K562 (cell line): ENCODE measurements around the gene EIF1. TPM values are rescaled to one million over a fixed set of nuclear protein-coding genes. Genes with fewer than 3 reads are reported as not detected.
A peak's percentile ranks its signal among the peaks of the same experiment; 100 is the strongest.

Experiments
- ARID4B ChIP-seq: sonication (generic); formaldehyde crosslinking; IDR thresholded peaks from 2 replicates; pipeline ENCODE4 v1.8.0; 2022; ENCODE audit warnings: mild to moderate bottlenecking, missing genetic modification reagents
- BCOR ChIP-seq: fragments of 450-650 bp; IDR thresholded peaks from 2 replicates; pipeline ENCODE4 v1.6.1; 2016
- BRF2 ChIP-seq: IDR thresholded peaks from 3 replicates; pipeline ENCODE4 v1.6.1; 2011; ENCODE audit warnings: borderline replicate concordance, mild to moderate bottlenecking; ENCODE audit not compliant: insufficient read length, insufficient read depth
- E2F3 ChIP-seq: fragments of 250-450 bp; sonication (Bioruptor Pico); IDR thresholded peaks from 2 replicates; pipeline ENCODE4 v1.4.0; 2020; ENCODE audit warnings: mild to moderate bottlenecking
- HES1 ChIP-seq: fragments of 450-650 bp; IDR thresholded peaks from 2 replicates; pipeline ENCODE4 v1.6.1; 2016; ENCODE audit warnings: low read depth, mild to moderate bottlenecking, moderate library complexity
- RBM25 ChIP-seq: fragments of 200-400 bp; formaldehyde crosslinking; IDR thresholded peaks from 2 replicates; pipeline ENCODE4 v1.6.1; 2018; ENCODE audit warnings: low read length, low read depth, moderate library complexity; ENCODE audit not compliant: severe bottlenecking
- RNF2 ChIP-seq: sonication (generic); IDR thresholded peaks from 2 replicates; pipeline ENCODE4 v1.6.1; 2016
- SPI1 ChIP-seq: IDR thresholded peaks from 2 replicates; pipeline ENCODE4 v1.6.1; 2011; ENCODE audit warnings: low read depth, low read length, control low read depth, borderline replicate concordance
- SRSF9 ChIP-seq: fragments of 200-400 bp; formaldehyde crosslinking; IDR thresholded peaks from 2 replicates; pipeline ENCODE4 v1.6.1; 2017; ENCODE audit warnings: low read depth, low read length, borderline replicate concordance
- TOE1 ChIP-seq, 2 experiments: fragments of 450-650 bp in 1 of 2; sonication (generic) in 1 of 2; formaldehyde crosslinking in 1 of 2; IDR thresholded peaks; 2 replicates each; pipeline versions ENCODE4 v1.7.1 to v1.8.0; 2016 to 2022; ENCODE audit warnings: borderline replicate concordance in 2 of 2, mild to moderate bottlenecking in 2 of 2, antibody characterized with exemption in 1 of 2, inconsistent platforms in 1 of 2, low read depth in 1 of 2, missing genetic modification reagents in 1 of 2, moderate library complexity in 1 of 2
- polyA plus RNA-seq, 8 experiments: library from polyadenylated mRNA; depleted of rRNA in 4 of 8; stranded (reverse) in 5 of 8; unstranded in 3 of 8; fragments of >200 nt; fragmentation: Nextera tagmentation in 2 of 8; fragmentation: Illumina TruSeq in 1 of 8; extraction: Ambion mirVana in 2 of 8; extraction: Trizol in 1 of 8; gene quantifications; 2 replicates each; pipeline versions ENCODE4 v1.2.1 to v1.2.3, GENCODE V29; 2011 to 2014; ENCODE audit warnings: inconsistent platforms in 1 of 8, missing spikeins in 1 of 8
- total RNA-seq, 7 experiments: library from RNA; depleted of rRNA in 6 of 7; stranded (reverse); fragments of >200 nt in 6 of 7; fragmentation: Illumina TruSeq in 2 of 7; extraction: Trizol in 2 of 7; gene quantifications; 2 replicates each; pipeline versions ENCODE4 v1.2.1 to v1.2.3, GENCODE V29; 2011 to 2021; ENCODE audit warnings: low replicate concordance in 1 of 7
- TF ChIP-seq, protein P1 (sequence below): fragments of 250-450 bp; sonication (Bioruptor Pico); IDR thresholded peaks from 2 replicates; pipeline ENCODE4 v1.5.0; 2020; ENCODE audit warnings: mild to moderate bottlenecking, borderline replicate concordance
- TF ChIP-seq, protein P2 (sequence below): fragments of 450-650 bp; IDR thresholded peaks from 2 replicates; pipeline ENCODE4 v1.7.0; 2016; ENCODE audit warnings: borderline replicate concordance
- TF ChIP-seq, protein P3 (sequence below): sonication (generic); formaldehyde crosslinking; IDR thresholded peaks from 2 replicates; pipeline ENCODE4 v1.8.1; 2022; ENCODE audit warnings: missing genetic modification reagents

EIF1 gene
- total and polyA plus RNA-seq, 9 of the 15 experiments (the other 6 are each of a cell fraction or from before 2014, with no cell fraction given): 67.0 to 1,204 (median 320) TPM

DNA sequence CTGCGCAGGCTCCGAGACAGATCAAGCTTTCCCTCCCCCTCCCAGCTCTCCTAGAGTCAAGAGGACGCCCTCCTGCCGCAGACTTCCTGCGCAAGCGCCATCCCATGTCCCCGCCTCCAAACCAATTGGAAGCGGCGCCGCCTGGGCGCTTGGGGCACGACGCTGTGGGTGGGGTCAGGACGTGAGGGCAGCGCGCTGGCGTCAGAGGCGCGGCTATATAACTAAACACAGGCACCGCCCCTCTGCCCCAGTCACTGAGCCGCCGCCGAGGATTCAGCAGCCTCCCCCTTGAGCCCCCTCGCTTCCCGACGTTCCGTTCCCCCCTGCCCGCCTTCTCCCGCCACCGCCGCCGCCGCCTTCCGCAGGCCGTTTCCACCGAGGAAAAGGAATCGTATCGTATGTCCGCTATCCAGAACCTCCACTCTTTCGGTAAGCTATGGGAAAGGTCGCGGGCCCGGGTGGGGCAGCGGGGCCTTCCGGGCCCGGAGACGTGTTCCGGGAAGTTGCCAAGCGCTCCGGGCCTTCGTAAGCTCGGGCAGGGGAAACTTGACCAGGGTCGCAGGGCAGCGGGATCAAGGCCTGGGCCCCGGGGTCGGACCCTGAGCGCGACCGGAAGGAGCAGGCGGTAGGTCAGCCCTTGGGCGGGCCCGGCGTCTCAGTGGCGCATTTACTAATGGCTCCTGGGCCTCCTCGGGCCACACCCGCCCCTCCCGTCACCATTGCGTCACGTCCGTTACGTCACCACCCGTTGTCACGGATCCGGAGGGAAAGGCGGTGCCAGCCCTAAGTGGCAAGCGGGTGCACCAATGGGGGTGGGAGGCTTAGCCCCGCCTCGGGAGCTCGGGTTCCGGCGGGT is at the start of gene EIF1 (continued):
- TF ChIP-seq, protein P1, sequence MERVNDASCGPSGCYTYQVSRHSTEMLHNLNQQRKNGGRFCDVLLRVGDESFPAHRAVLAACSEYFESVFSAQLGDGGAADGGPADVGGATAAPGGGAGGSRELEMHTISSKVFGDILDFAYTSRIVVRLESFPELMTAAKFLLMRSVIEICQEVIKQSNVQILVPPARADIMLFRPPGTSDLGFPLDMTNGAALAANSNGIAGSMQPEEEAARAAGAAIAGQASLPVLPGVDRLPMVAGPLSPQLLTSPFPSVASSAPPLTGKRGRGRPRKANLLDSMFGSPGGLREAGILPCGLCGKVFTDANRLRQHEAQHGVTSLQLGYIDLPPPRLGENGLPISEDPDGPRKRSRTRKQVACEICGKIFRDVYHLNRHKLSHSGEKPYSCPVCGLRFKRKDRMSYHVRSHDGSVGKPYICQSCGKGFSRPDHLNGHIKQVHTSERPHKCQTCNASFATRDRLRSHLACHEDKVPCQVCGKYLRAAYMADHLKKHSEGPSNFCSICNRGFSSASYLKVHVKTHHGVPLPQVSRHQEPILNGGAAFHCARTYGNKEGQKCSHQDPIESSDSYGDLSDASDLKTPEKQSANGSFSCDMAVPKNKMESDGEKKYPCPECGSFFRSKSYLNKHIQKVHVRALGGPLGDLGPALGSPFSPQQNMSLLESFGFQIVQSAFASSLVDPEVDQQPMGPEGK (CRISPR knock-in tag): peak; percentile 75; the same call in 1 of the 2 replicates
- peak; percentile 82; the same call in 1 of the 2 replicates for TF ChIP-seq TOE1 (IDR thresholded peaks at IDR 0.05; ENCODE audit: borderline replicate concordance)
- peak; percentile 86; the same call in 1 of the 2 replicates for TF ChIP-seq TOE1 (CRISPR knock-in tag; IDR thresholded peaks at IDR 0.05; ENCODE audit: borderline replicate concordance, low read depth)
- no peak for TF ChIP-seq HES1
- TF ChIP-seq, protein P2, sequence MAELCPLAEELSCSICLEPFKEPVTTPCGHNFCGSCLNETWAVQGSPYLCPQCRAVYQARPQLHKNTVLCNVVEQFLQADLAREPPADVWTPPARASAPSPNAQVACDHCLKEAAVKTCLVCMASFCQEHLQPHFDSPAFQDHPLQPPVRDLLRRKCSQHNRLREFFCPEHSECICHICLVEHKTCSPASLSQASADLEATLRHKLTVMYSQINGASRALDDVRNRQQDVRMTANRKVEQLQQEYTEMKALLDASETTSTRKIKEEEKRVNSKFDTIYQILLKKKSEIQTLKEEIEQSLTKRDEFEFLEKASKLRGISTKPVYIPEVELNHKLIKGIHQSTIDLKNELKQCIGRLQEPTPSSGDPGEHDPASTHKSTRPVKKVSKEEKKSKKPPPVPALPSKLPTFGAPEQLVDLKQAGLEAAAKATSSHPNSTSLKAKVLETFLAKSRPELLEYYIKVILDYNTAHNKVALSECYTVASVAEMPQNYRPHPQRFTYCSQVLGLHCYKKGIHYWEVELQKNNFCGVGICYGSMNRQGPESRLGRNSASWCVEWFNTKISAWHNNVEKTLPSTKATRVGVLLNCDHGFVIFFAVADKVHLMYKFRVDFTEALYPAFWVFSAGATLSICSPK: no peak; the same call in 1 of the 2 replicates
- no peak for TF ChIP-seq BRF2
- no peak for TF ChIP-seq SPI1
- TF ChIP-seq SRSF9: no peak
- TF ChIP-seq RNF2: peak; percentile 48; the same call in 1 of the 2 replicates
- TF ChIP-seq, protein P3, sequence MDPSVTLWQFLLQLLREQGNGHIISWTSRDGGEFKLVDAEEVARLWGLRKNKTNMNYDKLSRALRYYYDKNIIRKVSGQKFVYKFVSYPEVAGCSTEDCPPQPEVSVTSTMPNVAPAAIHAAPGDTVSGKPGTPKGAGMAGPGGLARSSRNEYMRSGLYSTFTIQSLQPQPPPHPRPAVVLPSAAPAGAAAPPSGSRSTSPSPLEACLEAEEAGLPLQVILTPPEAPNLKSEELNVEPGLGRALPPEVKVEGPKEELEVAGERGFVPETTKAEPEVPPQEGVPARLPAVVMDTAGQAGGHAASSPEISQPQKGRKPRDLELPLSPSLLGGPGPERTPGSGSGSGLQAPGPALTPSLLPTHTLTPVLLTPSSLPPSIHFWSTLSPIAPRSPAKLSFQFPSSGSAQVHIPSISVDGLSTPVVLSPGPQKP (CRISPR knock-in tag): no peak
- peak; percentile 68 for TF ChIP-seq BCOR
- TF ChIP-seq E2F3 (CRISPR knock-in tag): no peak
- TF ChIP-seq RBM25: peak; percentile 52
- TF ChIP-seq ARID4B (CRISPR knock-in tag): peak; percentile 89
